Central memory CD8-positive, alpha-beta T cell (primary cell): ENCODE data around the gene ACSL3.
"Not testable (repeated sequence)": the region's sequence is repeated elsewhere in the genome, so short reads cannot be mapped to it uniquely, and the experiment has no call there.

Experiments used
- ATAC-seq: fragments of 150-1000 bp; cut with Tn5 transposase; replicated peaks from 2 replicates; pipeline ENCODE4 v1.10.0; 2022; ENCODE audit warnings: mild to moderate bottlenecking, moderate FRiP score, moderate number of reproducible peaks; ENCODE audit not compliant: poor library complexity, severe bottlenecking; ENCODE audit errors: extremely low read depth
- DNase-seq, 2 donors: peaks; one replicate each; pipeline ENCODE4 v3.0.0; 2021; ENCODE audit warnings: low spot score in 2 of 2
- H3K27ac Mint-ChIP-seq: one replicate; pipeline ENCODE4 v1.8.0; 2022; ENCODE audit warnings: low read depth, mild to moderate bottlenecking, moderate library complexity, mixed read lengths
- H3K27me3 Mint-ChIP-seq: one replicate; pipeline ENCODE4 v1.8.0; 2022; ENCODE audit warnings: mixed read lengths
- H3K36me3 Mint-ChIP-seq: one replicate; pipeline ENCODE4 v1.8.0; 2022; ENCODE audit warnings: mild to moderate bottlenecking, moderate library complexity, mixed read lengths; ENCODE audit not compliant: insufficient read depth
- H3K4me1 Mint-ChIP-seq: one replicate; pipeline ENCODE4 v1.8.0; 2022; ENCODE audit warnings: mixed read lengths
- H3K4me3 Mint-ChIP-seq: one replicate; pipeline ENCODE4 v1.8.0; 2022; ENCODE audit warnings: mild to moderate bottlenecking, moderate library complexity, mixed read lengths
- H3K9me3 Mint-ChIP-seq: one replicate; pipeline ENCODE4 v1.8.0; 2022; ENCODE audit warnings: mixed read lengths

The ACSL3 gene

DNA sequence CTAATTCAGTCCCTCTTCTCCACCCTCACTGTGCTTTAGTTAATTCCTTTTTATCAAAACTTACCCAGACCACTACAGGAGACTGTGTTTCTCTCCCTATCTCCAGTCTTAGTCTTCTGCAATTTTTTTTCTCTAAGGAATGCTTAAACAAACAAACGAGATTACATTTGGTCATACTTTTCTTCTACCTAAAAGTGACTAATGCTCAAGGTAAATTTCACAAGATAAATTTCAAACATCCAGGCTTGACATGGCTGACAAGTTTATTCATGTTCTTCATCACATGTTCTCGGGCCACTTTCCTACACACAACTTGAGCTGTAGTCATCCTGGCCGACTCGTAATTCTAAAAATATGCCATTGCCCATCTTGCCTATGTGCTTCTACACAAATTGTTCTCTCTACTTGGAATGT, 23.2 kb upstream of the ACSL3 start:
- Mint-ChIP-seq H3K4me3 (no peak overlapping the region), H3K36me3 (peaks cover 1% of the 10 kb centered on the region), H3K9me3 (no peaks in the 10 kb centered on the region), H3K27ac (no peak overlapping the region), H3K4me1 (no peaks in the 10 kb centered on the region), H3K27me3 (peaks cover 44% of the 10 kb centered on the region)
- ATAC-seq (no peak), DNase-seq (no peak)

DNA sequence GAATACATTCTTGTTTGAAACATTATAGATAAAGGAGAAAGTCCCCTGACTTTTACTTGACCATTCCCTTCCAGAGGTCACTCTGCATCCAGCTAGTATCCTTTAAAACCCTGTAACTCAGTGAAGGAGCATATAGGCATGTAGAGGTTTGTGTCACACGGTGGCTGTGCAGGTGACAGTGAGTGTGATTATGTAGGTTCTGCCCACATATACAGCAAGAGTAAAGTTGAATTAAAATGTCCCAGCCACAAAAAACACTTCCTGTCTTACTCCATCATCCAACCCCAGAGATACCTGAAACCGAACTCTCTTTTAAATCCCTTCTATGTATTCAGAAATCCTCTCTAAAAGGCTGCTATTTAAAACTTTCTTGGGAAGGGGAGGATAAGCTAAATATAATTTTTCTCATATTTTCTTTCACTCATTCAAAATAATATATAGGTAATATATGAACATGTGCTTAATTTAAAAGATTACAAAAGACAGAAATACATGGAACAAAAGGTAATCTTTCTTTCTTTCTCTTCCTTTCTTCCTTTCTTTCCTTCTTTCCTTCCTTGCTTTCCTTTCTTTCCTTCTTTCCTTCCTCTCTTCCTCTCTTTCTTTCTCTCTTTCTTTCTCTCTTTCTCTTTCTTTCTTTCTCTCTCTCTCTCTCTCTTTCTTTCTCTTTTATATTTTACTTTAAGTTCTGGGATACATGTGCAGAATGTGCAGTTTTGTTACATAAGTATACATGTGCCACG, 20.6 kb upstream of the ACSL3 start:
- Mint-ChIP-seq H3K36me3 (peaks cover 1% of the 10 kb centered on the region), H3K4me1 (no peaks in the 10 kb centered on the region), H3K27me3 (peaks cover 57% of the 10 kb centered on the region), H3K27ac (peak overlapping the region; percentile 23), H3K9me3 (no peaks in the 10 kb centered on the region), H3K4me3 (no peak overlapping the region)
- DNase-seq (no peak), ATAC-seq (no peak)

DNA sequence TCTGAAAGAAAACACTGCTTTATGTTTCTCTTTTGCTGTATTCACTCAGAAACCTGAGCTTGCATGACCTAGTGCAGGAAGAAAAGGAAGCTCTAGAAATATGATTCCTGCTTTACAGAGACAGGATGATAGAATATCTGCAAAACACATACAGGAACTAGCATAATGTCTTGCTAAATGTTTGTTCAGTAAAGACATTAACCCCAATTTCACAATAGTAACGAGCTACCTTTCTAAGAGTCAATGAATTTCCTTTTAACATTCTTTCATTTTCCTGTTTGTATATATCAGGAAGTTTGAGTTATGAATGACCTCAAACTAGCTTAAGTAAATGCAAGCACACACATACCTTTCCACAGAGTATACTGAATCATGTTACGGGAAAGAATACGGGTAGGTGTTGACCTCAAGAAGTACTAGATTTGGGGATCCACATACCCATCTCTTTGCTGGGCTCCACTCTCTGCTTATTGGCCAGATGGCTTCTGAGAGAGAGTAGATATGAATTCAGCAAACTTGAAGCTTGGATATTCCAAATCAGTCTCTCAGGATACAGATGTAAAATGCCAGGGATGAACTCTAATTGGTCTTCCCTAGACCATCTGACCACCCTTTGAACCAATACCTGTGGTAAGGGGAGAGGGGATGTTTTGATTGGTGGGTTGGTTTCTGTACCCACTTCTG, 18.2 kb upstream of the ACSL3 start:
- no peaks in the 10 kb centered on the region for H3K9me3 Mint-ChIP-seq
- H3K4me1 Mint-ChIP-seq = no peaks in the 10 kb centered on the region
- no peak overlapping the region for H3K27ac Mint-ChIP-seq
- DNase-seq = no peak
- no peak for ATAC-seq
- H3K4me3 Mint-ChIP-seq = no peak overlapping the region
- H3K27me3 Mint-ChIP-seq = peaks cover 62% of the 10 kb centered on the region
- peaks cover 3% of the 10 kb centered on the region for H3K36me3 Mint-ChIP-seq

DNA sequence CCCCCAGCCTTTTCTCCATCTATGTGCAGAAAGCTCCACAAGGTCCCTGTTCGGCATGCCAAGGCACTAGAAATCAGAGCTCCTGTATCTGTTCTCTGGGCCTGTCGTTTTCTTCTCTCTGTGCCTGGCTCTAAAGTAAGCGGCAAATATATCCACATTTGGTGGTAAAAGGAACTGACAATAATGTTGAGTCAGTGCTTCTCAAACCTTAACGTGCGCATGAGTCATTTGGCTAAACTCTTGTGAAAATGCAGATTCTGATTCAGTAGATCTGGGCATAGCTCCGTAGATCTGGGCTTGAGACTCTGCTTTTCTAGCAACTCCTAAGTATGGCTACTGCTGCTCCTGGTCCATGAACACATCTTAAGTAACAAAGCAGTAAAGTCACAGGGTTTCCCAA, 16.5 kb upstream of the ACSL3 start:
- no peak overlapping the region for H3K27ac Mint-ChIP-seq
- H3K4me3 Mint-ChIP-seq = no peak overlapping the region
- ATAC-seq (no peak), DNase-seq (no peak)
- H3K36me3 Mint-ChIP-seq = peaks cover 3% of the 10 kb centered on the region
- H3K27me3 Mint-ChIP-seq = peaks cover 65% of the 10 kb centered on the region
- no peaks in the 10 kb centered on the region for H3K9me3 Mint-ChIP-seq
- no peaks in the 10 kb centered on the region for H3K4me1 Mint-ChIP-seq

DNA sequence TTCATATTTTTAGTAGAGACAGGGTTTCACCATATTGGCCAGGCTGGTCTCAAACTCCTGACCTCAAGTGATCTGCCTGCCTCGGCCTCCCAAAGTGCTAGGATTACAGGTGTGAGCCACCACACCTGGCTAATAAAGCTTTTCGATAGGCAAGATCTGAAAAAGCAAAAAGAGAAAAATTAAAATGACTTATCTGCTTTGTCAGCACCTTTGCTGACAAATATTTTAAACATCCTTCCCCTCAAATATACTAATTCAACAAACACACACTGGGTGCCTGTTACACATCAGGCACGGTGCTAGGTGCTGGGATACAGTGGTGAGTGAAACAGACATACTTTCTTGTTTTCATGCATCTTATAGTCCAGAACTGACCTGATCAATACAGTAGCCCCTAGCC, 15.5 kb upstream of the ACSL3 start:
- H3K4me1 Mint-ChIP-seq, H3K4me3 Mint-ChIP-seq, H3K36me3 Mint-ChIP-seq, H3K27ac Mint-ChIP-seq, ATAC-seq, DNase-seq, H3K9me3 Mint-ChIP-seq: not testable (repeated sequence)
- peaks cover 65% of the 10 kb centered on the region for H3K27me3 Mint-ChIP-seq

DNA sequence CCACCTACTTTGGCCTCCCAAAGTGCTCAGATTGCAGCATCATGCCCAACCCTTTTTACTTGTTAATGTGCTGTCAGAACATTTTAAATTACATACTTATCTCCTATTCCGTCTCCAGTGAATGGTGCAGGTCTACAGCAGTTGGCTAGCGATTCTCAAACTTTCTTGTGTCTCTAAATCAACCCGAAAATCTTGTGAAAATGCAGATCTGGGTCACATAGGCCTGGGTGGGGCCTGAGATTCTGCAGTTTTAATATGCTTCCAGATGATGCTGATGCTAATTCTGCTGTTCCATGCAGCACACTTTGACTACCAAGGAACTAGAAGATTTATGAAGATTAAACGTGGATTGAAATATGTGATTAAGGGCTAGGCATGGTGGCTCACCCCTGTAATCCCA, 14.8 kb upstream of the ACSL3 start:
- peaks cover 65% of the 10 kb centered on the region for H3K27me3 Mint-ChIP-seq
- H3K4me1 Mint-ChIP-seq = no peaks in the 10 kb centered on the region
- H3K36me3 Mint-ChIP-seq = peaks cover 3% of the 10 kb centered on the region
- ATAC-seq (no peak), DNase-seq (no peak)
- H3K4me3 Mint-ChIP-seq = no peak overlapping the region
- no peaks in the 10 kb centered on the region for H3K9me3 Mint-ChIP-seq
- H3K27ac Mint-ChIP-seq = no peak overlapping the region

DNA sequence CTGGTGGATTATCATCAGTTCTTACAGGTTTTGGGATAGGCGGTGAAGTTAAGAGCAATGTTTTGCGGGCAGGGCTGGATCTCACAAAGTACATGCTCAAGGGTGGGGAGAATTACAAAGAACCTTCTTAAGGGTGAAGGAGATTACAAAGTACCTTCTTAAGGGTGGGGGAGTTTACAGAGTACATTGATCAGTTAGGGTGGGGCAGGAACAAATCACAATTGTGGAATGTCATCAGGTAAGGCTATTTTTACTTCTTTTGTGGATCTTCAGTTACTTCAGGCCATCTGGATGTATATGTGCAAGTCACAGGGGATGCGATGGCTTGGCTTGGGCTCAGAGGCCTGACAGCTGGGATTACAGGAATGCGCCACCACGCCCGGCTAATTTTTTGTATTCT, 12.8 kb upstream of the ACSL3 start:
- H3K27ac Mint-ChIP-seq, ATAC-seq, DNase-seq, H3K4me1 Mint-ChIP-seq, H3K9me3 Mint-ChIP-seq, H3K4me3 Mint-ChIP-seq, H3K36me3 Mint-ChIP-seq: not testable (repeated sequence)
- peaks cover 55% of the 10 kb centered on the region for H3K27me3 Mint-ChIP-seq

DNA sequence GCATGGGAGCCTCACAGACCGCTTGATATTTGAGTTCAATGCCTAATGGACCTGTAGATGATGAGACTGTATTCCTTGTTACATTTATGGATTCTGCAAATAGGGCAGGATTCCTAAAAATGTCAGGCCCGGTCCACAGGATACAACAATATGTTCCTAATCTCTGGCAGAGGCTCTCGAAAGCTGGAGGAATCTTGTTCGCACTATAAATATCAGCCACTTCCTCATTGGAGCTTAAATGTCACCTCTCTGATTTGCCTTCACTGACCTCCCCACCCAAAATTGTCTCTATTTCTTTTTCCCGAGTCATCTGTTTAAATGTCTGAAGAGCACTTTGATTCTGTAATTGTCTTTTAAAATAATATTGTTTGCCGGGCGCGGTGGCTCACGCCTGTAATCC, 12.0 kb upstream of the ACSL3 start:
- DNase-seq (no peak), ATAC-seq (no peak)
- Mint-ChIP-seq H3K27me3 (peaks cover 47% of the 10 kb centered on the region), H3K27ac (no peak overlapping the region), H3K4me1 (no peaks in the 10 kb centered on the region), H3K9me3 (no peaks in the 10 kb centered on the region), H3K4me3 (no peak overlapping the region), H3K36me3 (peaks cover 2% of the 10 kb centered on the region)

DNA sequence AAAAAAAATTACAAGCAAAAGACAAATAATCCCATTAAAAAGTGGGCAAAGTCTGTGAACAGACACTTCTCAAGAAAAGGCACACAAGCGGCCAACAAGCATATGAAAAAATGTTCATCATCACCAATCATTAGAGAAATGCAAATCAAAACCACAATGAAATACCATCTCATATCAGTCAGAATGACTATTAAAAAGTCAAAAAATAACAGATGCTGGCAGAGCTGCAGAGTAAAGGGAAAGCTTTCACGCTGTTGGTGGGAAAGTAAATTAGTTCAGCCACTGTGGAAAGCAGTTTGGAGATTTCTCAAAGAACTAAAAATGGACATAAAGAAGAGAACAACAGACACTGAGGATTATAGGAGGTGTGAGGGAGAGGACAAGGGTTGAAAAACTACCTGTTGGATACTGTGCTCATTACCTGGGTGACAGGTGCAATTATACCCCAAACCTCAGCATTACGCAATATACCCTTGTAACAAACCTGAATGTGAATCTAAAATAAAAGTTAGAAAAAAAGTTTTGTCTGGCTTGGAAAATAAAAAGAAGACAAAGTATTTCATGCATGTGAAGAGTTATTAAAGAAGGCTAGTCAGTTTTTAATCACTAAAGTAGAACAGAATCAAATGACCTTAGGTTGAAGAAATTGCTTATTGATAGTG, 8.7 kb upstream of the ACSL3 start:
- H3K36me3 Mint-ChIP-seq = peaks cover 1% of the 10 kb centered on the region
- peaks cover 16% of the 10 kb centered on the region for H3K27me3 Mint-ChIP-seq
- no peak overlapping the region for H3K27ac Mint-ChIP-seq
- H3K4me1 Mint-ChIP-seq = no peaks in the 10 kb centered on the region
- H3K9me3 Mint-ChIP-seq = no peaks in the 10 kb centered on the region
- no peak overlapping the region for H3K4me3 Mint-ChIP-seq
- ATAC-seq (no peak), DNase-seq (no peak)

DNA sequence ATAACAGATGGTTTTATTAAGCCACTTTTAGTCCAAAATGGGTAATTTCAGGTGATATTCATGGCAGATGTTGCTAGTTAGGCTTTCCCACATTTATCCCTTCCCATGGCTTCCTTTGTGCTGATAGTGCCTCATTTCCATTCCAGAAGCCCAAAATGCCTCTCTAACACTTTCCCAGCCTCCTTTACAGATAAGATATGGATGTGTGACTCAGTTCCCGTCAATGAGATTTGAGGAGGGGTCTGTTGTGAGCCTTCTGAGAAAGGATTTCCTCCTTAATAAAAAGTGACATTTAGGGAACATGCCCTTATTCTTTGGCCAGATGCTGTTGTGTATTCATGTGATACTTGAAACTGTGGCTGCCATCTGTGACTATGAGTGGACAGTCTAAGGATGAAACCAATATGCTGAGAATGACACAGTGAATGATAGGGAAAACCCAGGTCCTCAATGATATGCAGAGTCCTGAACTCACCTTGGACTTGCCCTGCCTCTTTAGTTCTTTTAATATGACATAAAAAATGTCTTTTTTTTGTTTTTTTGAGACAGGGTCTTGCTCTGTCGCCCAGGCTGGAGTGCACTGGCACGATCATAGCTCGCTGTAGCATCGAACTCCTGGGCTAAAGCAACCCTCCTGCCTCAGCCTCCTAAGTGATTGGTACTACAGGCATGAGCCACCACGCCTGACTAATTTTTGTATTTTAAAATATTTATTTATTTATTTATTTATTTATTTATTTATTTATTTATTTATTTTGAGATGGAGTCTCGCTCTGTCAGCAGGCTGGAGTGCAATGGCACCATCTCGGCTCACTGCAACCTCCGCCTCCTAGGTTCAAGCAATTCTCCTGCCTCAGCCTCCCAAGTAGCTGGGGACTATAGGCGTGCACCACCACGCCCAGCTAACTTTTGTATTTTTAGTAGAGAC, 5.8 kb upstream of the ACSL3 start:
- DNase-seq (no peak), ATAC-seq (no peak)
- Mint-ChIP-seq H3K4me3 (no peak overlapping the region), H3K27me3 (no peaks in the 10 kb centered on the region), H3K36me3 (no peaks in the 10 kb centered on the region), H3K4me1 (no peaks in the 10 kb centered on the region), H3K9me3 (no peaks in the 10 kb centered on the region), H3K27ac (no peak overlapping the region)

DNA sequence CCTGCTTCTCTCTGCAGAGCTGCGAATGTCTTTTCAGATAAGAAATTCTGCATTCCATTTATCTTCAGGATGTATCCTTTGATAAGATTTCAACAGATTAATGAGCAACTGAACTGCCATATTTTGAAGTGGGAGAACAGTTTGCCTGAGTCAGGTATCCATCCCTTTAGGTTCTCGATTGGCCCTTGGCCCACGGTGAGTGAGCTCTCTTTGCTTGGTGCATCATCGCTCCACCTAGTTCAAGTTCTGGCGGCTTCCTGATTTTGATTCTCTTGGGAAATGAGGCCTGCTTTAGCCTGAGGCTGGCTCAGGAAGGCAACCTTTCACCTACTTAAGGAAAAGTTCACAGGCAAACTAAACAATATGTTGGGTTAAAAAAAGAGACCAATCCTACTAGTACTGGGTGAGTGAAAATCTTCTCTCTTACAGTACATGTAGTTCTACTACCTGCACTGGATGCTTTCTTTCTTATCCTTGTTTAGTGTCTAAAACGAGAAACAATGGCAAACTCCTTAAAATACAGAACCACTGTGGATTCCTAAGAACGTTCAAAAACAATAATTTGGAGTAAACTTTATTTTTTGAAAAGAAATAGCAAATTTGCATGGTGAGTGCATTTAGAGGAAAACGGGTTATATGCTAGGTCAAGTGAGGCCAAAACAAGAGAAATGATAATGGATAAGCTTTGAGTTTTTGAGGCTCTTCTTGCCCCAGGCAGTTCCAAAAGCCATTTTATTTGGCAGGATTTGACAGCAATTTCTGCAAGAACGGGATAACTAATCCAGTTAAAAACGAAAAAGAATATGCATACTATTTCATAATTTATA, 837 bp upstream of the ACSL3 start:
- ATAC-seq (no peak), DNase-seq (no peak)
- peaks cover 3% of the 10 kb centered on the region for H3K36me3 Mint-ChIP-seq
- H3K4me3 Mint-ChIP-seq = no peak overlapping the region
- H3K4me1 Mint-ChIP-seq = no peaks in the 10 kb centered on the region
- peak overlapping the region; percentile 78 for H3K27ac Mint-ChIP-seq
- H3K27me3 Mint-ChIP-seq = no peaks in the 10 kb centered on the region
- no peaks in the 10 kb centered on the region for H3K9me3 Mint-ChIP-seq
